CD4-positive, alpha-beta T cell treated with Interferon alpha-2 for 1 hour (primary cell): ENCODE measurements around the gene CDK6.
"Not testable (repeated sequence)": the region's sequence is repeated elsewhere in the genome, so short reads cannot be mapped to it uniquely, and the experiment has no call there.

Source experiments
- DNase-seq, 2 donors: peaks; one replicate each; pipeline ENCODE4 v3.0.0-alpha.2; 2020 to 2022

CDK6 gene

GRCh38 chr7:92836489-92836999, at the start of gene CDK6:
Gene CDK6 (minus strand): TSS chr7:92836573. CDS start chr7:92833323, 3,250 bp downstream.
- peak; percentile 45 to 69 for DNase-seq

GRCh38 chr7:92886039-92886438, 49.7 kb upstream of the CDK6 start:
- DNase-seq, result not testable (repeated sequence)

- DNase-seq, result no peak
Measured at GRCh38 chr7:92884218-92884617, 47.8 kb upstream of the CDK6 start.

- DNase-seq, result no peak
Measured at GRCh38 chr7:92882760-92883159, 46.4 kb upstream of the CDK6 start.

- DNase-seq, result no peak
Measured at GRCh38 chr7:92881091-92881485, 44.7 kb upstream of the CDK6 start.

GRCh38 chr7:92880212-92881090, 44.1 kb upstream of the CDK6 start:
- DNase-seq, result peak in 1 of 2 donors; percentile 14

- DNase-seq, result no peak
Measured at GRCh38 chr7:92877367-92877766, 41.0 kb upstream of the CDK6 start.

- DNase-seq, result no peak
Measured at GRCh38 chr7:92876836-92877235, 40.5 kb upstream of the CDK6 start.

- no peak for DNase-seq
Measured at GRCh38 chr7:92875719-92876118, 39.3 kb upstream of the CDK6 start.

- no peak for DNase-seq
Measured at GRCh38 chr7:92875173-92875572, 38.8 kb upstream of the CDK6 start.

GRCh38 chr7:92874567-92874966, 38.2 kb upstream of the CDK6 start:
- DNase-seq, result no peak

GRCh38 chr7:92873776-92874175, 37.4 kb upstream of the CDK6 start:
- no peak for DNase-seq

- DNase-seq, result no peak
Measured at GRCh38 chr7:92872701-92873100, 36.3 kb upstream of the CDK6 start.

- no peak for DNase-seq
Measured at GRCh38 chr7:92868683-92869293, 32.4 kb upstream of the CDK6 start.

- peak in 1 of 2 donors; percentile 58 for DNase-seq
Measured at GRCh38 chr7:92864169-92864568, 27.8 kb upstream of the CDK6 start.

GRCh38 chr7:92856436-92856835, 20.1 kb upstream of the CDK6 start:
- no peak for DNase-seq

- no peak for DNase-seq
Measured at GRCh38 chr7:92854501-92855238, 18.3 kb upstream of the CDK6 start.

GRCh38 chr7:92851732-92852131, 15.4 kb upstream of the CDK6 start:
- DNase-seq, result no peak

GRCh38 chr7:92850516-92850915, 14.1 kb upstream of the CDK6 start:
- no peak for DNase-seq

GRCh38 chr7:92849322-92849721, 12.9 kb upstream of the CDK6 start:
- DNase-seq, result no peak

- no peak for DNase-seq
Measured at GRCh38 chr7:92848851-92849250, 12.5 kb upstream of the CDK6 start.

GRCh38 chr7:92848441-92848840, 12.1 kb upstream of the CDK6 start:
- no peak for DNase-seq

GRCh38 chr7:92847305-92847704, 10.9 kb upstream of the CDK6 start:
- DNase-seq, result no peak
